IPS-NIHi11 (cell line): ENCODE results near the gene STARD10.

Experiments used
- DNase-seq: peaks from one replicate; pipeline ENCODE4 v3.0.0; 2012; ENCODE audit warnings: mixed read lengths, low spot score

STARD10 gene

GRCh38 chr11:72724851-72725723 is 68.8 kb downstream of the STARD10 start:
- DNase-seq = peak; percentile 82

GRCh38 chr11:72724021-72724551 is 69.8 kb downstream of the STARD10 start:
- DNase-seq = no peak

DNA sequence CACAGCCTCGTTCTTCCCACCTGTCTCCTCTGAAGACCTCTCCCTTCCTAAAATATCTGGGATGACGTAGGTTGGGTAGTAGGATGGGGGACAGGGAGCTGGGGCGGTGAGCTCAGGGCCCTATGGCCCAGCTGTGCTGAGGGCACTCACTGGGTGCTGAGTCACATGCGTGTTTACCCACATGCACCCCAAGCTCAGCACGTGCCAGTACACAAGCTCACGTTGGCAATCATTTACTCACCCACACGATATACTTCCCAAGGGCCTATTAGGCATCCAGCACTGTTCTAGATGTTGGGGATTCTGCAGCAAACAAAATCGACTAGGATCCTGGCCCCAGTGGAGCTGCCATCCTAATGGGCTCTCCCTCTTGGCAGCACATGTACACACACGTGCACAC is 70.3 kb downstream of the STARD10 start:
- DNase-seq = no peak

GRCh38 chr11:72722050-72722748 is 71.6 kb downstream of the STARD10 start:
- peak; percentile 92 for DNase-seq

- DNase-seq = no peak
Observed at GRCh38 chr11:72721689-72722049, 72.2 kb downstream of the STARD10 start.

GRCh38 chr11:72721276-72721675 is 72.6 kb downstream of the STARD10 start:
- DNase-seq = no peak

DNA sequence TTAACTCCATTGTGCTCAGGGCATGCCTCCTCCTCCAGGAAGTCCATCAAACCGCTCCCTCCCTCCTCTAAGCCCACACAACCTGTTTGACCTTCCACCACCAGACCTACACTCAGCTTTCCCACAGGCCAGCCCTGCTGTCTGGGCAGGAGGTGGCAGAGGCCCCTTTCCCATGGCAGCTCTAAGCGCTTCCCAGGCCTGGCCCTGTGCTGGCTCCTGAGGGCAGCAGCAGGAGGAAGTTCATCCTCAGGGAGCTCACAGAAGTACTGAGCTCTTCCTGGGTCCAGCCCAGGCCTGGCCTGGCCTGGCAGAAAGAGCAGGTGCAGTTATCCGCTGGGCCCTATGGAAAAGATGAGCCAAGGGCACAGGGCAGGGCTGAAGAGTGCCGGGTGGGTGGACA is 73.1 kb downstream of the STARD10 start:
- no peak for DNase-seq

GRCh38 chr11:72720047-72720446 is 73.8 kb downstream of the STARD10 start:
- no peak for DNase-seq

DNA sequence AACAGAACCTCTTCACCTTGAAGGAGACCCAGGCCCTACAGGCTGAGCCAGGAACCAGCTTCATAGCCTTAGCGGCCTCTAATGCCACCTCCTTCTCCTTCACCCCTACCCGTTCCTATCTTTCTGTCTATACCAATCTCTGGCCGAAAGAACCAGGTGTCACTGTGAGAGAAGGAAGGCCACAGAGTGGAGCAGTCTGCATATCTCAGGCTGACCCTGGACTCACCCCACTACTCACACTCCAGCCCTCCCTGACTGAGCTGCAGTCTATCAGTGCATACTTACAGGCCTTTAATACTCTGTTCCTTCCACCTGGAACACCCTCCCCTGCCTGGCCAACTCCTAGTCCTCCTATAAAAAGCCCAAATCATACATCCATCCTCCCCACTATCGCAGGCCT is 74.3 kb downstream of the STARD10 start:
- no peak for DNase-seq

GRCh38 chr11:72719144-72719543 is 74.7 kb downstream of the STARD10 start:
- DNase-seq = no peak

GRCh38 chr11:72718101-72718501 is 75.7 kb downstream of the STARD10 start:
- no peak for DNase-seq

DNA sequence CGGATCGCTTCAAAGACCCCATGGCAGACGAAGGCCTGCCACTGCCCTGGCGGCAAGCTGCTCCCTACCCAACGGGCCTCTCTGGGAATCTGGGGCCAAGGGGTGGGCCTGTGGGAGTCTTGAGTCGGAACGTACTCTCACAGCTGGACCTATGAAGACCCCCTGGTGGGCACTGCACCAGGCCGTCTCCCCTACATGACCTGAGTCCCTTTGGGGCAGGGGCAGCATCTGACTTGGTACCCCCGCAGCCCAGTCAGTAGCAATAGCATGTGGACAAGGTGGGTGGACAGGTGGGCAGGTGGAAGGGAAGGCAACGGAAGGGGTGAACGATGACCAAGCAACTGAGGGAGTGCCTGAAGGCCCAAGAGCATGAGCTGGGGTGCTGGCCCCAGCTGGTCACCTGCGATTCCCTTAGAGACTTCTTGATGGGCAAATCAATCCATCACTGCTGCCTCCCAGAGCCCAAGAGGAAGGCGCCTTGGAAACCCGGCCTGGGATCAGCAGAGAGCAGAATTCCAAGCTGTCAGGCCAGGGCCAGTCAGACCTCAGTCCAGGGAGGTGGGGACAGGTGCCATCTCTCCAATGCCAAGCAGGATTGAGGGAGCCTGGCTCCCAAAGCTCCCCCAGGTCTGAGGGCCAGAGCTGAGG is 76.9 kb downstream of the STARD10 start:
- no peak for DNase-seq

GRCh38 chr11:72716290-72716689 is 77.6 kb downstream of the STARD10 start:
- DNase-seq = no peak

- DNase-seq = no peak
Observed at GRCh38 chr11:72712841-72713240, 81.0 kb downstream of the STARD10 start.

GRCh38 chr11:72712168-72712751 is 81.6 kb downstream of the STARD10 start:
- no peak for DNase-seq

GRCh38 chr11:72711141-72711540 is 82.7 kb downstream of the STARD10 start:
- no peak for DNase-seq

GRCh38 chr11:72710278-72710677 is 83.6 kb downstream of the STARD10 start:
- DNase-seq = no peak

DNA sequence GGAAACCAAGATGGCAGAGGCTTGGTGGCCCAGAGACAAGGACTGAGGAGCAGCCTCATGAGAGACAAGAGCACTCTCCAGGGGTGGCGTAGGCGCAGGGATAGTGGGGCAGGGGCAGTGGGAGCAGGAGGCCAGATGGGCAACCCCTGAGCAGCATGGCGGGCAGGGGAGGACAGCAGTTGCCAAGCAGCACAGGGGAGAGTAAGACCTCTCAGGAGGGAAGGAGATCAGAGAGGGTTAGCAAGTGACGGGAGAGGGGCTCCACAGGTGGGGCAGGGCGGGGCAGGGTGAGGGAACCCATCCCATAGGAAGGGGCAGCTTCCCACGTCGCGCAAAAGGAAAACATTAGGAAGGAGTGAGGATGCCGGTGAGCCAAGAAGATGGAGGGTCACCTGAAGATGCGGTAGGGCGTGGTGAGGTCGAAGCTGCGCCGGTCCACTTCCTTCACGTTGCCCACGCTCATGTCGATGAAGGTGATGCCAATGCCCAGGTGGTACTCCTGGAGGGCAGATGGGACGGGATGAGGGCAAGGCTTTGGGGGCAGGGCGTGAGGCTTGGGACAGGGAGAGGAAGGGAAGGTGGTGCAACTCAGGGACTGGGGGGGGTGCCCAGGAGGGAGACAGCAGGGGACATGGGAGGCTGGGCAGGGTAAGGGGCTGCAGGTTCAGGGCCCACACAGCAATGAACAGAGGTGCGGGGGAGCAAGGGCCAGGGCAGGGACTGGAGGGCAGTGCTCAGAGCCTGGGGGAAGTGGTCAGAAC is 84.2 kb downstream of the STARD10 start:
- DNase-seq = no peak

GRCh38 chr11:72707032-72707431 is 86.8 kb downstream of the STARD10 start:
- DNase-seq = no peak

GRCh38 chr11:72706579-72706978 is 87.3 kb downstream of the STARD10 start:
- DNase-seq = no peak
